RWPE1 (cell line): ENCODE results near the gene HSD17B8.

Experiments
- CTCF ChIA-PET: fragments of 350-600 bp; sonication (Branson Sonifier 250); formaldehyde crosslinking; extraction: SDS; loops from one replicate; lab custom pipeline; 2021; lab: Yijun Ruan, JAX
- POLR2A ChIA-PET: fragments of 400-600 bp; formaldehyde crosslinking; extraction: SDS; loops from one replicate; lab custom pipeline; 2020; ENCODE audit warnings: antibody characterized with exemption; ENCODE audit not compliant: low non-redundant PET; lab: Yijun Ruan, JAX
- DNase-seq: peaks from one replicate; pipeline ENCODE4 v3.0.0; 2012; ENCODE audit warnings: low spot score
- H3K27ac ChIP-seq: fragments of 450-650 bp; 2 replicates; pipeline ENCODE4 v1.5.1; 2017
- TF ChIP-seq, protein P1 (sequence below): fragments of 450-650 bp; conservative IDR thresholded peaks from 2 replicates; pipeline ENCODE4 v1.5.1; 2017; ENCODE audit warnings: low read depth, mild to moderate bottlenecking

Gene HSD17B8

GRCh38 chr6:33174784-33175183 is 29.7 kb upstream of the HSD17B8 start:
- TF ChIP-seq, protein P1, sequence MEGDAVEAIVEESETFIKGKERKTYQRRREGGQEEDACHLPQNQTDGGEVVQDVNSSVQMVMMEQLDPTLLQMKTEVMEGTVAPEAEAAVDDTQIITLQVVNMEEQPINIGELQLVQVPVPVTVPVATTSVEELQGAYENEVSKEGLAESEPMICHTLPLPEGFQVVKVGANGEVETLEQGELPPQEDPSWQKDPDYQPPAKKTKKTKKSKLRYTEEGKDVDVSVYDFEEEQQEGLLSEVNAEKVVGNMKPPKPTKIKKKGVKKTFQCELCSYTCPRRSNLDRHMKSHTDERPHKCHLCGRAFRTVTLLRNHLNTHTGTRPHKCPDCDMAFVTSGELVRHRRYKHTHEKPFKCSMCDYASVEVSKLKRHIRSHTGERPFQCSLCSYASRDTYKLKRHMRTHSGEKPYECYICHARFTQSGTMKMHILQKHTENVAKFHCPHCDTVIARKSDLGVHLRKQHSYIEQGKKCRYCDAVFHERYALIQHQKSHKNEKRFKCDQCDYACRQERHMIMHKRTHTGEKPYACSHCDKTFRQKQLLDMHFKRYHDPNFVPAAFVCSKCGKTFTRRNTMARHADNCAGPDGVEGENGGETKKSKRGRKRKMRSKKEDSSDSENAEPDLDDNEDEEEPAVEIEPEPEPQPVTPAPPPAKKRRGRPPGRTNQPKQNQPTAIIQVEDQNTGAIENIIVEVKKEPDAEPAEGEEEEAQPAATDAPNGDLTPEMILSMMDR, result no peak
- no peak overlapping the region for H3K27ac ChIP-seq
- ChIA-PET CTCF (interaction anchor here (0.6 to 0.7 kb wide), 2 partner anchors 24 to 39 kb away, joined by 3 to 4 read pairs; no protein-coding TSS in a partner anchor), POLR2A (no interaction called here)
- no peak for DNase-seq

- TF ChIP-seq, protein P1, result no peak
- ChIA-PET POLR2A (no interaction called here), CTCF (interaction anchor here (0.6 to 0.7 kb wide), 2 partner anchors 23 to 40 kb away, joined by 3 to 4 read pairs; no protein-coding TSS in a partner anchor)
- no peak overlapping the region for H3K27ac ChIP-seq
- no peak for DNase-seq
These were observed 28.9 kb upstream of the HSD17B8 start for GRCh38 chr6:33175436-33176069.

DNA sequence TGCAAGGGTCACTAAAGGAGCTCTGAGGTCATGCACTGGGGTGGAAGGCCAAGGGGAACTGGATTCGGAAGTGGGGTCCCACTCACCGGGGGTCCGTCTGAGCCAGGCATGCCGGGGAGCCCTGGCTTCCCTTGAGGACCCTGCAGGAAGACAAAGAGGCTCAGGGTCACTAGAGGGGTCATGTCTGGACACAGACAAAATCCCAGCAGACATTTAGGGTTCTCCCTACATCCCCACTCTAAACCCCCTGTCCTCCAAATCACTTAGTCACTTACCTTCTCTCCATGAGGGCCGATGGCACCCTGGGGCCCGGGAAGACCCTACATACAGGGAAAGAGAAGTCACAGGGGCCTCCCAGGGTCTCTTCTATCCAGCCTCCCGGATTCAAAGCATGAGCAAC is 27.5 kb upstream of the HSD17B8 start:
- CTCF ChIA-PET, result no interaction called here
- H3K27ac ChIP-seq, result no peak overlapping the region
- TF ChIP-seq, protein P1, result no peak
- POLR2A ChIA-PET, result no interaction called here
- no peak for DNase-seq

- TF ChIP-seq, protein P1, result no peak
- ChIA-PET CTCF (interaction anchor here (1.2 kb wide), 1 partner anchor 17 kb away, joined by 4 read pairs; no protein-coding TSS in a partner anchor), POLR2A (no interaction called here)
- no peak for DNase-seq
- H3K27ac ChIP-seq, result no peak overlapping the region
These were observed 26.7 kb upstream of the HSD17B8 start for GRCh38 chr6:33177552-33178446.

DNA sequence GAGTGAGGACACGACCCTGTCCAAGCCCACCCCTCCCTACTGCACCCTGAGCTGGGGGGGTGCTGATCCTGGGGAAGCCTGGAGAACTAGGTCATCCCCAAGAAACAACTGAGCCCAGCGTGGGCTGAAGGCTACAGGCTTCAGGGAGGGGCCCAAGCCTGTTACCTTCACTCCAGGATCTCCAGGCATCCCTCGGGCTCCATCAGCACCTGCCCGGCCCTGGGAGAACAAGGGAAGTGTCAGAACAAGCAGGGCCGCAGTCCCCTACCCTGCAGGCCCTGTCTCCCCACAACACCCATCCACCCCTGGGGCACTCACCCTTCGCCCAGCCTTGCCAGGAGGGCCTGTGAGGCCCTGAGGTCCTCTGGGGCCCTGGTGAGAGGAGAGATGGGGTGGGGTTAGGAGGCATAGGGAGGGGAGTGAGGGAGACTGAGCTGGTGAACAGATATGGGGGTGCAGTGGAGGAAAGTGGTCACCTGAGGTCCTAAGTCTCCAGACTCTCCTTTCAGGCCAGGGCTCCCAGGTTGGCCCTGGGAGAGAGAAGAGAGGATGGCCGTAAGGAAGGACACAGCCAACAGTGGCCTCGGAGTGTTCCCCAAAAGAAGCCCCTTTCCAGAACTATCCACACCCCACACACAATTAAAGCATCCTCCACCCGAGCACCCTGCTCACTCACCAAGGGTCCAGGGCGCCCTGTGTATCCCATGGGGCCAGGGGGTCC is 25.5 kb upstream of the HSD17B8 start:
- DNase-seq, result no peak
- H3K27ac ChIP-seq, result no peak overlapping the region
- ChIA-PET POLR2A (no interaction called here), CTCF (interaction anchor here (0.9 to 1.2 kb wide), 2 partner anchors 18 to 164 kb away, joined by 3 to 4 read pairs; no protein-coding TSS in a partner anchor)
- TF ChIP-seq, protein P1, result no peak

DNA sequence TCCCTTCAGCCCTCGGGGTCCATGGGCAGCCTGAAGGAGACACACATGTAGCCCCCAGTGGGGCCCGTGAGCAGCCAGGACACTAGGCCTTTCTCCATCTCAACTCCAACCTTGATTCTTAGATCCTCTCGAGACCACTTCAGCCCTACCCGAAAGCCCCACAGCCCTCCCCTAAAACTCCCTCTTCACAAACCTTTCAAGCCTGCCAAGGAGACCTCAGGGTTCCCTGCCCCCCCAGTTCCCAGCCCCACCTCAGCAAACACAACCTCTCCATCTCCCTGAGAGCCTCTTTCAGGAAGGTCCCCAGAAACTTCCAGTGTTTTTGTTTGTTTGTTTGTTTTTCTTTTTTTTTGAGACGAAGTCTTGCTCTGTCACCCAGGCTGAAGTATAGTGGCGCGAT is 23.3 kb upstream of the HSD17B8 start:
- CTCF ChIA-PET, result interaction anchor here (0.7 kb wide), 1 partner anchor 70 kb away, joined by 4 read pairs; no protein-coding TSS in a partner anchor
- H3K27ac ChIP-seq, result no peak overlapping the region
- no peak for DNase-seq
- POLR2A ChIA-PET, result no interaction called here
- TF ChIP-seq, protein P1, result no peak
